ENCODE results near the gene PLIN5.

The PLIN5 gene

DNA sequence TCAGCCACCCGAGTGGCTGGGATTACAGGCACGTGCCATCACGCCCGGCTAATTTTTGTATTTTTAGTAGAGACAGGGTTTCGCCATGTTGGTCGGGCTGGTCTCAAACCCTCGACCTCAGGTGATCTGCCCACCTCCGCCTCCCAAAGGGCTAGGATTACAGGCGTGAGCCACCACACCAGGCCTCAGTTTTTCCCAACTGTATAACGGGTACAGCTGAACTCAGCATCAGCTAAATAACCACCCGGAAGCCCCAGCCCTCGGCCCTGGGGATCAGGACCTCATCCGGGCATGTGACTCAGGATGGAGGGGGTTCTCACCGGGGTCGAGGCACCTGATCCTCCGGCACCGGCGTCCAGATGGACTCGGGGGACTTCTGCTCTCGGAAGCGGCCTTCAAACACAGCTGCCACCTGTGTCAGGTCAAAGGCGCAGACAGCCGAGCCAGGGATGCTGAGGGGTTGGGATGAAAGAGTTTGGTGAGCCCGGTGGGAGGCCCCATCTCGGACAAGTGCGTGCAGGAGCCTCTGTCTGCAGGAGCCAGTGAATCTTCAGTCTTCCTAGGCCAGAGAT is 15.5 kb upstream of the PLIN5 start:
- peaks cover 0 to 46% of the 10 kb centered on the region in 2 donors for H3K27me3 ChIP-seq
- DNase-seq, result no peak
- no peak overlapping the region for H3K4me3 ChIP-seq
- TF ChIP-seq, protein P1, sequence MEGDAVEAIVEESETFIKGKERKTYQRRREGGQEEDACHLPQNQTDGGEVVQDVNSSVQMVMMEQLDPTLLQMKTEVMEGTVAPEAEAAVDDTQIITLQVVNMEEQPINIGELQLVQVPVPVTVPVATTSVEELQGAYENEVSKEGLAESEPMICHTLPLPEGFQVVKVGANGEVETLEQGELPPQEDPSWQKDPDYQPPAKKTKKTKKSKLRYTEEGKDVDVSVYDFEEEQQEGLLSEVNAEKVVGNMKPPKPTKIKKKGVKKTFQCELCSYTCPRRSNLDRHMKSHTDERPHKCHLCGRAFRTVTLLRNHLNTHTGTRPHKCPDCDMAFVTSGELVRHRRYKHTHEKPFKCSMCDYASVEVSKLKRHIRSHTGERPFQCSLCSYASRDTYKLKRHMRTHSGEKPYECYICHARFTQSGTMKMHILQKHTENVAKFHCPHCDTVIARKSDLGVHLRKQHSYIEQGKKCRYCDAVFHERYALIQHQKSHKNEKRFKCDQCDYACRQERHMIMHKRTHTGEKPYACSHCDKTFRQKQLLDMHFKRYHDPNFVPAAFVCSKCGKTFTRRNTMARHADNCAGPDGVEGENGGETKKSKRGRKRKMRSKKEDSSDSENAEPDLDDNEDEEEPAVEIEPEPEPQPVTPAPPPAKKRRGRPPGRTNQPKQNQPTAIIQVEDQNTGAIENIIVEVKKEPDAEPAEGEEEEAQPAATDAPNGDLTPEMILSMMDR (IDR thresholded peaks at IDR 0.05), result no peak
- H3K9me3 ChIP-seq, result no peaks in the 10 kb centered on the region
- H3K36me3 ChIP-seq, result no peaks in the 10 kb centered on the region
- intact Hi-C loops (cut with DNase I; ENCODE audit: low total_unique reads), result no loop called here
- H3K27ac ChIP-seq, result no peak overlapping the region
- H3K4me1 ChIP-seq, result no peaks in the 10 kb centered on the region

DNA sequence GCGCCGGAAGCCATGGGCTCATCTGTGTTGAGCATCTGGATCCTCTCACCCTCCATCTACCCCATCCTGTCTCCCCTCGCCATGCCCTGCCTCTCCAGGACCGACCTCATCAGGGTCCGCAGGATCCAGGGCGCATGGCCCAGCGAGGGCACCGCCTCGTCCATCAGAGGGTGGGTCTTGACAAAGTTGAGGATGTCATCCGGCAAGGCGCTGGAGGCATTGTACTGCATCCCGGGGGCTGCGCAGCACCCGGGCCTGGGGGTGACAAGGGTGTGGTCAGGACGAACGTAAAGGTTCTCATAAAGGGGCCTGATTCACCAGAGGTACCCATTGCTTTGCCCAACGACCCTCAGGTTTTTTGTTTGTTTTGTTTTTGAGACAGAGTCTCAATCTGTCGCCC is 15.0 kb upstream of the PLIN5 start:
- Histone ChIP-seq H3K27me3 (peaks cover 0 to 46% of the 10 kb centered on the region in 2 donors), H3K9me3 (no peaks in the 10 kb centered on the region), H3K36me3 (no peaks in the 10 kb centered on the region), H3K4me1 (no peaks in the 10 kb centered on the region), H3K27ac (no peak overlapping the region), H3K4me3 (no peak overlapping the region)
- intact Hi-C loops (cut with DNase I; ENCODE audit: low total_unique reads), result no loop called here
- DNase-seq, result no peak
- TF ChIP-seq, protein P1 (IDR thresholded peaks at IDR 0.05), result no peak

DNA sequence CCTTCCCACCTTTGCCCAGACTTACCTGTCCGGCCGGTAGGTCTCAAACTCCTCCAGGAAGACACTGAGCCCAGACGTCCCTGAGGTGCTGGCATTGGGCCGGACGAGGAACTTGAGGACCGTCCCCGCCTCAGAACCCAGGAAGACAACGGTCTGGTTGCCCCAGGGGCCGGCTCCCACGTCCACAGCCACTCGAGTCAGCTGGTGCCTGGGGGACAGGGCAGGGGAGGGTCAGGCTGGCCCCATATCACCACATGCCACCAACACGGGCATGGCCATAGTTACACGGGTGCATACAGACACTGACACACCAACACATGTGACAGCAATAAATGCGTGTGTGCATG is 13.2 kb upstream of the PLIN5 start:
- DNase-seq, result no peak
- TF ChIP-seq, protein P1 (IDR thresholded peaks at IDR 0.05), result no peak
- intact Hi-C loops (cut with DNase I; ENCODE audit: low total_unique reads), result no loop called here
- no peaks in the 10 kb centered on the region for H3K4me1 ChIP-seq
- H3K9me3 ChIP-seq, result no peaks in the 10 kb centered on the region
- no peak overlapping the region for H3K4me3 ChIP-seq
- no peaks in the 10 kb centered on the region for H3K36me3 ChIP-seq
- peaks cover 0 to 49% of the 10 kb centered on the region in 2 donors for H3K27me3 ChIP-seq
- no peak overlapping the region for H3K27ac ChIP-seq

DNA sequence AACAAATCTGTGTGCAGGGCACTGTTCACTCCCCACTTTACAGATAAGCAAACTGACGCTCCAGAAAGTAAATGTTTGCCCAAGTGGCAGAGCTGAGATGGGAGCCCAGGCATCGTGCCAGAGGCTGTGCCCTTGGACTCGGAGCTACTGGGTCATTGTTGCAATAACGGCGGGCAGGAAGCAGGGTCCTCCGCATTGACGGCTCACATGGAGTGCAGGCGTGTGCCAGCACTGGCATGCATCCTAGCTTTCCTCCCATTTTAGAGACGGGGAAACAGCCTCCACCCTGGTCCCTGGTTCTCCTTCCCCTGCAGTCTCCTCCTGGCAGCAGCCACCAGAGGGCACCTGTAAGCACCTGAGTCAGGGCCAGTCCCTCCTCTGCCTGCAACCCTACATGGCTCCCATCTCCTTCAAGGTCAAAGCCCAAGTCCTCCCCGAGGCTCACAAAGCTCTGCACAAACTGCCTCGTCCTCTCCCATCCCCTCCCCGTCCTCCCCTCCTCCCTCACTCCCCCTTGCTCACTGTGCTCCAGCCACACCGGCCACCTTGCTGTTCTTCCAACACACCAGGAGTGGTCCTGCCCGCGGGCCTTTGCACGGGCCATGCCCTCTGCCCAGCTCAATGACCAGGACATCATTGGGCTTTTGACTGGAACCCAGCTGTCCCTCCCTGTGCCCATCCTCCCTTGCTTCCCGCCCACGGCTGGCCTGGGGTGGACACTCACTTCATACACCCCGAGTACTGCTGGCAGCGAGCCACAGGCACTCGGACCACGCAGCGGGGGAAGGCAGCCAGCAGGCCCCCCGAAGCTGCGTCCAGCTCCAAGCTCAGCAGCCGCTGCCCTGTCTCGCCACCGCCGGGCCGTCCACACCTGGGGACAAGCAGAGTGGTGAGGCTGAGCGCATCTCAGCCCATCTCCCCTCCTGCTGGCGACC is 12.5 kb upstream of the PLIN5 start:
- Histone ChIP-seq H3K9me3 (no peaks in the 10 kb centered on the region), H3K27ac (no peak overlapping the region), H3K4me3 (no peak overlapping the region), H3K4me1 (no peaks in the 10 kb centered on the region), H3K36me3 (no peaks in the 10 kb centered on the region), H3K27me3 (peaks cover 0 to 52% of the 10 kb centered on the region in 2 donors)
- intact Hi-C loops (cut with DNase I; ENCODE audit: low total_unique reads), result no loop called here
- no peak for DNase-seq
- TF ChIP-seq, protein P1 (IDR thresholded peaks at IDR 0.05), result no peak

DNA sequence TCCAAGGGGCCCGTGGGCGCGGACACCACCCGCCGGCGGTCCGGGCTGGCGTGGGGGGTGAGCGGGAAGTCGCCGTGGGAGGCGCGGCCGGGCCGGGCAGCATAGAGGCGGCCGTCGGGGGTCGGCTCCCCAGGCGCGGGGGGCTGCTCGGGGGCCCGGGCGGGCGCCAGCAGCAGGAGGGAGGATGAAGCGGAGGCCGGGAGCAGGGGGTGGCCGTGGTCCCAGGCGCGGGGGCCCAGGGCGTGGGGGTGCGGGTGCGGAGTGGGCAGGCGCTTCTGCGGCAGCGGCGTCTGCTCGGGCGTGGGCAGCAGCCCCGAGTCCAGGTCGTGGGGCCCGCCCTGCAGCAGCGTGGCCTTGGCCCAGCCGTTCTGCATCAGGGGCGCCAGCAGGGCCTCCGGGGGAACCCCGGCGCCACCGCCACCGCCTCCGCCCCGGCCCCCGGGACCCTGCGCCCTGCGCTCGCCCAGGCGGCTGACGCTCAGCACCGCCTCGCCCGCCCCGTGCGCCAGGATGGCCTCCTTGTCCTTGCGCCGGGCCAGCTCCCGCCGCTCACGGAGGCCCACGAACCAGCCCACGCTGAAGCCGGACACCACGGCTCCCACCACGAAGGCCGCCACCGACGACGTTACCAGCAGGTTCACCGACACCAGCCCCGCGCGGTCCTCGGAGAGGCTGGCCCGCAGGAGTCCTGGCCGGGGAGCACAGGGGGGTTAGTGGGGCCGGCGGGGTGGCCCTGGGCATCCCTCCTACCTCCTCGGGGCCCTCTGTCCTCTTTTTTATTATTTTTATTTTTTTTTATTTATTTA is 9.0 kb upstream of the PLIN5 start:
- H3K27ac ChIP-seq, result no peak overlapping the region
- intact Hi-C loops (cut with DNase I; ENCODE audit: low total_unique reads), result no loop called here
- H3K27me3 ChIP-seq, result peaks cover 0 to 50% of the 10 kb centered on the region in 2 donors
- no peak overlapping the region for H3K4me3 ChIP-seq
- H3K9me3 ChIP-seq, result peaks cover 0 to 10% (median 0%) of the 10 kb centered on the region in 3 donors
- no peaks in the 10 kb centered on the region for H3K36me3 ChIP-seq
- TF ChIP-seq, protein P1 (IDR thresholded peaks at IDR 0.05), result no peak
- no peak for DNase-seq
- no peaks in the 10 kb centered on the region for H3K4me1 ChIP-seq
